ENCODE results near the gene TNPO3.

DNA sequence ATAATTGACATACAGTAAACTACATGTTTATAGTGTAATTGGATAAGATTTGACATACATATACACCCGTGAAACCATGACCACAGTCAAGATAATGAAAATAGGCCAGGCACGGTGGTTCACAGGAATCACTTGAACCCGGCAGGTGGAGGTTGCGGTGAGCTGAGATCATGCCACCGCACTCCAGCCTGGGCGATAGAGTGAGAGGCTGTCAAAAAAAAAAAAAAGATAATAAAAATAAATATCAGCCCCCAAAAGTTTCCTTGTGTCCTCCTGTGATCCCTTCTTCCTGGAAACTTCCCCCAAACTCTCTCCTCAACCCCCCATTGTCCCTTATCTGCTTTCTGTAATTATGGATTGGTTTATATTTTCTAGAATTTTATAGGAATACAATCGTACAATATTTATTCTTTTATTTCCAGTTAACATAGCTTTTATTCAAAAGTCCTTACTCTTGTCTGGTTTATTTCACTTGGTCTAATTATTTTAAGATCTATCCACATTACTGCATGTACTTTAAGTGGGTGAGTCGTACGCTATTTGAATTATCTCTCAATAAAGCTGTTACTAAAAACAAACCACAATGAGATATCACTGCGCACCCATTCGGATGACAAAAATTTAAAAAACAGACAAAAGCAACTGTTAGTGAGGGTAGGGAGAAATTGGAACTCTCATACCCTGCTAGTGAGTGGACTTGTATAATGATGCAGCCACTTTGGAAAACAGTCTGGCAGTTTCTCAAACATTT, 30.1 kb upstream of the TNPO3 start:
- no peak for TF ChIP-seq EZH2 (IDR thresholded peaks at IDR 0.05)
- no peak for TF ChIP-seq POLR2AphosphoS5 (IDR thresholded peaks at IDR 0.05; ENCODE audit: borderline replicate concordance, low read depth, low read length)
- TF ChIP-seq FOXP2 (optimal IDR thresholded peaks at IDR 0.05; ENCODE audit: control extremely low read depth, extremely low read length, insufficient read depth), result no peak
